Fibroblast of peridontal ligament (primary cell): Measurements from ENCODE around the gene LONP2.
A peak's percentile ranks its signal among the peaks of the same experiment; 100 is the strongest.
"Not testable (repeated sequence)": the region's sequence is repeated elsewhere in the genome, so short reads cannot be mapped to it uniquely, and the experiment has no call there.

Source experiments
- DNase-seq: peaks from one replicate; pipeline ENCODE4 v3.0.0-alpha.2; 2010; ENCODE audit errors: extremely low read depth

Gene LONP2

GRCh38 chr16:48335961-48336360 is 91.9 kb downstream of the LONP2 start:
- DNase-seq: peak; percentile 88

GRCh38 chr16:48340054-48340453 is 96.0 kb downstream of the LONP2 start:
- DNase-seq: no peak

GRCh38 chr16:48342591-48342990 is 98.5 kb downstream of the LONP2 start:
- no peak for DNase-seq

GRCh38 chr16:48347191-48347865 is 103.2 kb downstream of the LONP2 start:
- no peak for DNase-seq

- DNase-seq: no peak
These were observed 103.9 kb downstream of the LONP2 start for GRCh38 chr16:48347980-48348379.

- DNase-seq: no peak
These were observed 106.6 kb downstream of the LONP2 start for GRCh38 chr16:48350736-48351135.

GRCh38 chr16:48352648-48353390 is 108.7 kb downstream of the LONP2 start:
- no peak for DNase-seq

GRCh38 chr16:48353565-48354163 is 109.6 kb downstream of the LONP2 start:
- DNase-seq: peak; percentile 82

- not testable (repeated sequence) for DNase-seq
These were observed 110.3 kb downstream of the LONP2 start for GRCh38 chr16:48354385-48354784.

- peak; percentile 52 for DNase-seq
These were observed 111.1 kb downstream of the LONP2 start for GRCh38 chr16:48354877-48355855.

GRCh38 chr16:48356633-48357376 is 112.7 kb downstream of the LONP2 start:
- no peak for DNase-seq

GRCh38 chr16:48358419-48358818 is 114.3 kb downstream of the LONP2 start:
- DNase-seq: no peak

GRCh38 chr16:48359983-48360382 is 115.9 kb downstream of the LONP2 start:
- DNase-seq: no peak

- DNase-seq: no peak
These were observed 116.9 kb downstream of the LONP2 start for GRCh38 chr16:48361012-48361411.

- no peak for DNase-seq
These were observed 117.5 kb downstream of the LONP2 start for GRCh38 chr16:48361540-48362144.

GRCh38 chr16:48365025-48365600 is 121.0 kb downstream of the LONP2 start:
- DNase-seq: peak; percentile 57

- peak; percentile 78 for DNase-seq
These were observed 121.6 kb downstream of the LONP2 start for GRCh38 chr16:48365601-48366164.

- DNase-seq: peak; percentile 91
These were observed 122.3 kb downstream of the LONP2 start for GRCh38 chr16:48366165-48367093.
